ENCODE measurements around the gene GRID1. TPM values are rescaled to one million over a fixed set of nuclear protein-coding genes. Genes with fewer than 3 reads are reported as not detected.

Gene GRID1
- total and polyA plus RNA-seq, 9 of the 15 experiments (the other 6 are each of a cell fraction or from before 2014, with no cell fraction given), result 0.01 to 7.2 (median 1.2) TPM

- Histone ChIP-seq H3K36me3 (ENCODE audit: control insufficient read depth, insufficient read depth, low read length) (no peaks in the 10 kb centered on the region), H3K4me3 (no peak overlapping the region), H3K79me2 (ENCODE audit: control insufficient read depth, insufficient read depth, low read length) (no peaks in the 10 kb centered on the region), H3K27ac (ENCODE audit: extremely low read depth, low read depth, low read length) (no peak overlapping the region), H2AFZ (ENCODE audit: low read depth, low read length) (no peak overlapping the region), H3K9ac (ENCODE audit: insufficient read depth in 1 of 2, low read depth in 2 of 2, low read length in 2 of 2) (no peak overlapping the region), H3K9me3 (replicated peaks; ENCODE audit: control insufficient read depth, insufficient read depth, low read depth, low read length) (no peaks in the 10 kb centered on the region), H4K20me1 (replicated peaks; ENCODE audit: control insufficient read depth, insufficient read depth, low read length) (no peaks in the 10 kb centered on the region), H3K27me3 (ENCODE audit: control insufficient read depth in 2 of 2, insufficient read depth in 2 of 2, low read length in 2 of 2) (no peaks in the 10 kb centered on the region), H3K9me1 (ENCODE audit: control insufficient read depth, insufficient read depth, low read length) (no peaks in the 10 kb centered on the region), H3K4me2 (ENCODE audit: insufficient read depth, low read length) (no peak overlapping the region), H3K4me1 (replicated peaks in 1 of 2; ENCODE audit: control insufficient read depth in 2 of 2, insufficient read depth in 2 of 2, low read length in 2 of 2) (no peaks in the 10 kb centered on the region)
- no peak for DNase-seq (ENCODE audit: extremely low read depth in 1 of 4, low spot score in 3 of 4)
- no peak for ATAC-seq
- intact Hi-C loops (cut with micrococcal nuclease), result no loop called here
- BruUV-seq (replicated peaks), result no TSS peak
- ChIA-PET POLR2A (no interaction called here), CTCF (ENCODE audit: low intra/inter-chr PET ratio) (no interaction called here)
- in situ Hi-C loops (cut with MboI), result no loop called here
- TF ChIP-seq MYNN (IDR thresholded peaks at IDR 0.05) (no peak), MYNN (CRISPR knock-in tag; IDR thresholded peaks at IDR 0.05) (no peak), MTF1 (CRISPR knock-in tag; IDR thresholded peaks at IDR 0.05; ENCODE audit: borderline replicate concordance) (no peak), PHB2 (IDR thresholded peaks at IDR 0.05; ENCODE audit: low read depth) (no peak), FOXM1 (IDR thresholded peaks at IDR 0.05; ENCODE audit: low read depth) (no peak), FOXM1 (CRISPR knock-in tag; IDR thresholded peaks at IDR 0.05; ENCODE audit: low read depth) (no peak)
- WGBS (ENCODE audit: insufficient coverage, low coverage, missing lambda C conversion rate), result 0% methylated on average over 7 of the region's 7 CpGs
- FAIRE-seq, result no peak
These were observed 211.3 kb downstream of the GRID1 start for GRCh38 chr10:86155054-86155921.

- POLR2A ChIA-PET, result no interaction called here
- H3K9me3 ChIP-seq (replicated peaks; ENCODE audit: control insufficient read depth, insufficient read depth, low read depth, low read length), result no peaks in the 10 kb centered on the region
These were observed 212.8 kb downstream of the GRID1 start for GRCh38 chr10:86153751-86154150.

More at GRCh38 chr10:86153751-86154150, 212.8 kb downstream of the GRID1 start:
- in situ Hi-C loops (cut with MboI) (no loop called here), intact Hi-C loops (cut with micrococcal nuclease) (no loop called here)
- Histone ChIP-seq H3K4me2 (ENCODE audit: insufficient read depth, low read length) (no peak overlapping the region), H3K79me2 (ENCODE audit: control insufficient read depth, insufficient read depth, low read length) (no peaks in the 10 kb centered on the region), H3K9ac (ENCODE audit: insufficient read depth in 1 of 2, low read depth in 2 of 2, low read length in 2 of 2) (no peak overlapping the region), H3K9me1 (ENCODE audit: control insufficient read depth, insufficient read depth, low read length) (no peaks in the 10 kb centered on the region), H4K20me1 (replicated peaks; ENCODE audit: control insufficient read depth, insufficient read depth, low read length) (no peaks in the 10 kb centered on the region), H3K36me3 (ENCODE audit: control insufficient read depth, insufficient read depth, low read length) (no peaks in the 10 kb centered on the region), H3K4me1 (replicated peaks in 1 of 2; ENCODE audit: control insufficient read depth in 2 of 2, insufficient read depth in 2 of 2, low read length in 2 of 2) (no peaks in the 10 kb centered on the region), H3K27me3 (ENCODE audit: control insufficient read depth in 2 of 2, insufficient read depth in 2 of 2, low read length in 2 of 2) (no peaks in the 10 kb centered on the region), H3K4me3 (no peak overlapping the region), H2AFZ (ENCODE audit: low read depth, low read length) (no peak overlapping the region), H3K27ac (ENCODE audit: extremely low read depth, low read depth, low read length) (no peak overlapping the region)
- no peak for ATAC-seq
- no peak for DNase-seq (ENCODE audit: extremely low read depth in 1 of 4, low spot score in 3 of 4)
- BruUV-seq (replicated peaks), result no TSS peak
- CTCF ChIA-PET (ENCODE audit: low intra/inter-chr PET ratio), result no interaction called here
- WGBS (ENCODE audit: insufficient coverage, low coverage, missing lambda C conversion rate), result 2% methylated on average over 8 of the region's 9 CpGs
- no peak for TF ChIP-seq SMARCA4 (IDR thresholded peaks at IDR 0.05)
- no peak for TF ChIP-seq RFX5 (IDR thresholded peaks at IDR 0.05; ENCODE audit: low read depth, low read length)
- TF ChIP-seq BCLAF1 (IDR thresholded peaks at IDR 0.05; ENCODE audit: borderline replicate concordance in 1 of 2, control insufficient read depth in 1 of 2, low read depth in 2 of 2, low read length in 1 of 2), result no peak
- no peak for TF ChIP-seq MTA2 (IDR thresholded peaks at IDR 0.05; ENCODE audit: low read depth)
- TF ChIP-seq KDM2B (CRISPR knock-in tag; IDR thresholded peaks at IDR 0.05), result no peak
- no peak for TF ChIP-seq FOXJ2 (tag; IDR thresholded peaks at IDR 0.05)
- TF ChIP-seq TRIM28 (IDR thresholded peaks at IDR 0.05), result no peak
- no peak for FAIRE-seq
